T-cell (primary cell): ENCODE results near the gene KYAT1. TPM values are rescaled to one million over a fixed set of nuclear protein-coding genes. Genes with fewer than 3 reads are reported as not detected.
"Not testable (repeated sequence)": the region's sequence is repeated elsewhere in the genome, so short reads cannot be mapped to it uniquely, and the experiment has no call there.

Experiments
- ATAC-seq, 4 experiments: fragments of 200-7000 bp in 3 of 4; fragments of 150-1000 bp in 1 of 4; cut with Tn5 transposase; replicated peaks in 1 of 4; 1 replicate in 3 of 4; 2 replicates in 1 of 4; pipeline ENCODE4 v1.10.0; 2021; ENCODE audit warnings: moderate library complexity in 3 of 4, mild to moderate bottlenecking in 2 of 4, moderate number of reproducible peaks in 1 of 4
- CTCF ChIA-PET, 2 donors: fragments of 300-600 bp; sonication (Branson Sonifier 250); formaldehyde crosslinking; loops; one replicate each; lab custom pipeline; 2022; ENCODE audit warnings: antibody characterized with exemption in 2 of 2; lab: Charles Lee
- POLR2A ChIA-PET, 2 donors: fragments of 300-600 bp; sonication (Branson Sonifier 250); formaldehyde crosslinking; loops; one replicate each; lab custom pipeline; 2022; ENCODE audit warnings: antibody characterized with exemption in 2 of 2; lab: Charles Lee
- DNase-seq, 35 experiments: peaks; one replicate each; pipeline versions ENCODE4 v3.0.0 to v3.0.0-alpha.2; 2013 to 2023
- H3K27ac ChIP-seq: one replicate; pipeline ENCODE4 v1.5.1; 2013; ENCODE audit warnings: low read length
- H3K27me3 ChIP-seq, 2 experiments: replicated peaks in 1 of 2; 1 replicate in 1 of 2; 2 replicates in 1 of 2; pipeline versions ENCODE4 v1.6.1 to v1.7.0; 2013; ENCODE audit warnings: low read length in 1 of 2, mixed read lengths in 1 of 2; ENCODE audit not compliant: control insufficient read depth in 2 of 2, insufficient read depth in 2 of 2; ENCODE audit errors: extremely low read depth in 1 of 2
- H3K36me3 ChIP-seq, 2 donors: 1 replicate in 1 of 2; 2 replicates in 1 of 2; pipeline versions ENCODE4 v1.6.1 to v1.7.0; 2013; ENCODE audit warnings: low read length in 1 of 2; ENCODE audit not compliant: control insufficient read depth in 2 of 2, insufficient read depth in 1 of 2; ENCODE audit errors: extremely low read depth in 1 of 2
- H3K4me1 ChIP-seq, 2 experiments: 1 replicate in 1 of 2; 2 replicates in 1 of 2; pipeline versions ENCODE4 v1.6.1 to v1.7.0; 2013; ENCODE audit warnings: low read length in 2 of 2, mixed read lengths in 1 of 2; ENCODE audit not compliant: insufficient read depth in 2 of 2, control insufficient read depth in 1 of 2; ENCODE audit errors: extremely low read depth in 1 of 2
- H3K4me3 ChIP-seq, 2 donors: 1 replicate in 1 of 2; 2 replicates in 1 of 2; pipeline versions ENCODE4 v1.5.1 to v1.7.0; 2013; ENCODE audit warnings: mild to moderate bottlenecking in 2 of 2, low read length in 1 of 2, moderate library complexity in 1 of 2; ENCODE audit not compliant: control insufficient read depth in 1 of 2; ENCODE audit errors: extremely low read depth in 1 of 2
- H3K9me3 ChIP-seq: 2 replicates; pipeline ENCODE4 v1.7.0; 2013
- H3K27ac Mint-ChIP-seq, 2 donors: one replicate each; pipeline ENCODE4 v1.8.0; 2020 to 2021; ENCODE audit warnings: mild to moderate bottlenecking in 2 of 2, mixed read lengths in 2 of 2
- H3K27me3 Mint-ChIP-seq, 2 donors: one replicate each; pipeline ENCODE4 v1.8.0; 2021 to 2022; ENCODE audit warnings: mixed read lengths in 2 of 2
- H3K36me3 Mint-ChIP-seq: one replicate; pipeline ENCODE4 v1.8.0; 2021; ENCODE audit warnings: mixed read lengths
- H3K4me1 Mint-ChIP-seq, 3 donors: one replicate each; pipeline ENCODE4 v1.8.0; 2020 to 2022; ENCODE audit warnings: mixed read lengths in 3 of 3, mild to moderate bottlenecking in 1 of 3
- H3K4me3 Mint-ChIP-seq, 3 donors: one replicate each; pipeline ENCODE4 v1.8.0; 2020 to 2022; ENCODE audit warnings: mild to moderate bottlenecking in 3 of 3, mixed read lengths in 3 of 3, moderate library complexity in 3 of 3
- H3K9me3 Mint-ChIP-seq, 3 donors: one replicate each; pipeline ENCODE4 v1.8.0; 2020 to 2022; ENCODE audit warnings: mixed read lengths in 3 of 3
- WGBS: methylation state at CpG from one replicate; pipeline ENCODE4 v1.1.5; 2013; ENCODE audit warnings: missing lambda C conversion rate; ENCODE audit not compliant: insufficient coverage; 5-methylcytosine and 5-hydroxymethylcytosine counted together
- total RNA-seq, 35 experiments: library from RNA in 6 of 35; stranded (reverse) in 6 of 35; fragments of 120-200 nt in 1 of 35; gene quantifications; one replicate each; pipeline versions ENCODE4 v1.2.1 to v1.2.4 and lab custom pipeline; 2013 to 2026

The KYAT1 gene
- total RNA-seq, 5 donors from 2014 or later (not counting 1 experiment from before 2014, with no cell fraction given): 9.7 to 15.6 (median 11.7) TPM

- H3K9me3 Mint-ChIP-seq: no peaks in the 10 kb centered on the region
- peaks cover 4 to 10% (median 6%) of the 10 kb centered on the region in 3 donors for H3K4me1 Mint-ChIP-seq
- H3K27me3 Mint-ChIP-seq: no peaks in the 10 kb centered on the region
- Histone ChIP-seq H3K4me1 (peaks cover 2 to 6% of the 10 kb centered on the region in 2 experiments), H3K27me3 (no peaks in the 10 kb centered on the region), H3K9me3 (no peaks in the 10 kb centered on the region), H3K36me3 (no peaks in the 10 kb centered on the region), H3K27ac (no peak overlapping the region), H3K4me3 (no peak overlapping the region)
- CTCF ChIA-PET: interaction anchor here (0.6 to 3.2 kb wide), 10 partner anchors 17 to 580 kb away, joined by 3 to 18 read pairs (median 4); partner anchors contain the start of gene ENDOG (in 1 of the 2)
- H3K36me3 Mint-ChIP-seq: no peaks in the 10 kb centered on the region
- POLR2A ChIA-PET: interaction anchor here in 1 of 2 donors (0.6 kb wide), 1 partner anchor 69 kb away, joined by 4 read pairs; no protein-coding TSS in a partner anchor
- DNase-seq: peak; percentile 54 to 90 (median 80)
- peak; percentile 94 to 98 (median 96) for ATAC-seq
- peak overlapping the region; percentile 31 to 52 for H3K27ac Mint-ChIP-seq
- no peak overlapping the region for H3K4me3 Mint-ChIP-seq
- 3% methylated on average over 6 of the region's 10 CpGs for WGBS
These were observed 18.1 kb downstream of the KYAT1 start for GRCh38 chr9:128863647-128864046.

DNA sequence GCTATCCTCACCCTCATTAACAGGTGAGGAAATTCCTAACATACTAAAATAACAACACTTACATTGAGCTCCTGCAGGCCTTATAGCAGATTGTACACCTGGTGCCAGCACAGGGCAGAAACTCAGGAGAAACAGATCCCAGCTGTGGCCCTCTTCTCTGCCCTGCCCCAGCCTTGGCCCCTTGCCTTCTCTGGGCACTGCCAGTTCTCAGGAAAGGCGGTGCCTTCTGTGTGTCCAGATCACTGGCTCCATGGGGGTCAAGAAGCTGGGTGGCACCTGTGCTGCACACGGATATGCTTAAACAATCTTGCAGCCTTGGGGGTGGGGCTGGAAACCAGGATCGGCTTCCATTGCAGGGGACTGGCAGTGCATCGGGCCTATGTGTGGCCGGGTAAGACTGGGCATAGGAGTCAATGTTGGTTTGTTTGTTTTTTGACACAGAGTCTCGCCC lies 19.3 kb downstream of the KYAT1 start:
- H3K36me3 Mint-ChIP-seq: no peaks in the 10 kb centered on the region
- H3K27ac Mint-ChIP-seq: no peak overlapping the region
- H3K4me1 Mint-ChIP-seq: peaks cover 4 to 10% (median 6%) of the 10 kb centered on the region in 3 donors
- ATAC-seq: no peak
- no peak overlapping the region for H3K4me3 Mint-ChIP-seq
- H3K4me3 ChIP-seq: no peak overlapping the region
- no peaks in the 10 kb centered on the region for H3K27me3 Mint-ChIP-seq
- WGBS: 100% methylated on average over 1 of the region's 6 CpGs
- no peak overlapping the region for H3K27ac ChIP-seq
- H3K4me1 ChIP-seq: peaks cover 2 to 6% of the 10 kb centered on the region in 2 experiments
- H3K27me3 ChIP-seq: no peaks in the 10 kb centered on the region
- CTCF ChIA-PET: interaction anchor here (0.7 to 3.2 kb wide), 7 partner anchors 9 to 73 kb away, joined by 3 to 18 read pairs (median 6); no protein-coding TSS in a partner anchor
- H3K9me3 ChIP-seq: no peaks in the 10 kb centered on the region
- no peaks in the 10 kb centered on the region for H3K36me3 ChIP-seq
- DNase-seq: no peak
- POLR2A ChIA-PET: no interaction called here
- H3K9me3 Mint-ChIP-seq: no peaks in the 10 kb centered on the region

DNA sequence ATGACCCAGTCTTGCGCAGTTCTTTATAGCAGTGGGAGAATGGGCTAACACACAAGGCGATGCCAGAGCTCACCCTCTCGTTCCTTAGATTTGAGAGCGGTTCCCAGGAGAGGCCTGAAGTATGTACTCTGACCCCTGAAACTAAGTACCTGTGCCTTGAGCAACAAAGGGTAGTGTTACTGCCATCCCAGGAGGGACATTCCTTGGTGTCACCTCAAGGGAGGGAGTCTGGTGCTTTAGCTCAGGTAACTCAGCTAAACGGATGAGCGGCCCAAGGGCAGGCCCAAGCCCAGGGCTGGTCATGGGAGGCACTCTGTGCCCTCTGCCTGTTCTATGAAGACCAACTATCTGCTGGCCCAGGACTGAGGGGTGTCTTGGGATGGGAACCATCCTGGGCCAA lies 20.2 kb downstream of the KYAT1 start:
- Mint-ChIP-seq H3K27me3 (no peaks in the 10 kb centered on the region), H3K9me3 (no peaks in the 10 kb centered on the region), H3K36me3 (no peaks in the 10 kb centered on the region), H3K4me3 (no peak overlapping the region), H3K27ac (no peak overlapping the region), H3K4me1 (peaks cover 4 to 10% (median 6%) of the 10 kb centered on the region in 3 donors)
- H3K27ac ChIP-seq: no peak overlapping the region
- H3K27me3 ChIP-seq: no peaks in the 10 kb centered on the region
- no peak for DNase-seq
- WGBS: 100% methylated on average over 4 of the region's 6 CpGs
- H3K4me1 ChIP-seq: peaks cover 2 to 6% of the 10 kb centered on the region in 2 experiments
- POLR2A ChIA-PET: no interaction called here
- H3K36me3 ChIP-seq: no peaks in the 10 kb centered on the region
- CTCF ChIA-PET: interaction anchor here (0.7 to 3.2 kb wide), 4 partner anchors 64 to 67 kb away, joined by 6 to 18 read pairs (median 8); no protein-coding TSS in a partner anchor
- ATAC-seq: no peak
- H3K9me3 ChIP-seq: no peaks in the 10 kb centered on the region
- H3K4me3 ChIP-seq: no peak overlapping the region

GRCh38 chr9:128860937-128861336 lies 20.8 kb downstream of the KYAT1 start:
- POLR2A ChIA-PET: no interaction called here
- no peaks in the 10 kb centered on the region for H3K36me3 Mint-ChIP-seq
- CTCF ChIA-PET: interaction anchor here (1.7 to 3.2 kb wide), 2 partner anchors 67 kb away, joined by 9 to 18 read pairs; no protein-coding TSS in a partner anchor

GRCh38 chr9:128858476-128858875 lies 23.3 kb downstream of the KYAT1 start:
- DNase-seq, H3K27me3 Mint-ChIP-seq, H3K27ac ChIP-seq, POLR2A ChIA-PET, H3K36me3 Mint-ChIP-seq, H3K27ac Mint-ChIP-seq, H3K9me3 Mint-ChIP-seq, H3K36me3 ChIP-seq, H3K4me1 Mint-ChIP-seq, H3K27me3 ChIP-seq, H3K4me1 ChIP-seq, H3K4me3 ChIP-seq, ATAC-seq, H3K4me3 Mint-ChIP-seq, H3K9me3 ChIP-seq: not testable (repeated sequence)
- CTCF ChIA-PET: interaction anchor here in 1 of 2 donors (0.7 kb wide), 2 partner anchors 10 to 76 kb away, joined by 6 to 8 read pairs; no protein-coding TSS in a partner anchor
- WGBS: 100% methylated on average over 2 of the region's 7 CpGs

More at GRCh38 chr9:128860937-128861336, 20.8 kb downstream of the KYAT1 start:
- WGBS: no CpG with 5 or more reads among the region's 5 CpGs
- H3K27me3 ChIP-seq: no peaks in the 10 kb centered on the region
- no peaks in the 10 kb centered on the region for H3K9me3 Mint-ChIP-seq
- no peaks in the 10 kb centered on the region for H3K36me3 ChIP-seq
- H3K27me3 Mint-ChIP-seq: no peaks in the 10 kb centered on the region
- H3K4me1 Mint-ChIP-seq: peaks cover 4 to 10% (median 6%) of the 10 kb centered on the region in 3 donors
- H3K27ac Mint-ChIP-seq: no peak overlapping the region
- no peak for DNase-seq
- H3K27ac ChIP-seq: no peak overlapping the region
- H3K9me3 ChIP-seq: no peaks in the 10 kb centered on the region
- no peak for ATAC-seq
- peaks cover 2 to 6% of the 10 kb centered on the region in 2 experiments for H3K4me1 ChIP-seq
- no peak overlapping the region for H3K4me3 ChIP-seq
- no peak overlapping the region for H3K4me3 Mint-ChIP-seq

- H3K4me3 Mint-ChIP-seq, H3K4me1 ChIP-seq, DNase-seq, H3K27ac Mint-ChIP-seq, ATAC-seq, H3K27me3 ChIP-seq, H3K4me1 Mint-ChIP-seq, POLR2A ChIA-PET, H3K4me3 ChIP-seq, H3K27ac ChIP-seq, H3K9me3 ChIP-seq, H3K27me3 Mint-ChIP-seq, H3K36me3 ChIP-seq: not testable (repeated sequence)
- Mint-ChIP-seq H3K36me3 (peaks cover 17% of the 10 kb centered on the region), H3K9me3 (peaks cover 5 to 17% (median 12%) of the 10 kb centered on the region in 3 donors)
- 100% methylated on average over 1 of the region's 6 CpGs for WGBS
- CTCF ChIA-PET: interaction anchor here in 1 of 2 donors (0.7 kb wide), 1 partner anchor 307 kb away, joined by 4 read pairs; no protein-coding TSS in a partner anchor
These were observed 27.3 kb downstream of the KYAT1 start for GRCh38 chr9:128854454-128854853.
